Thymus (tissue), 14 donors: ENCODE results near the gene FIS1. TPM values are rescaled to one million over a fixed set of nuclear protein-coding genes. Genes with fewer than 3 reads are reported as not detected.
A peak's percentile ranks its signal among the peaks of the same experiment; 100 is the strongest.
"Not testable (repeated sequence)": the region's sequence is repeated elsewhere in the genome, so short reads cannot be mapped to it uniquely, and the experiment has no call there.

ENCODE experiments used
- DNase-seq, 9 donors: peaks; one replicate each; pipeline ENCODE4 v3.0.0-alpha.2; 2013; ENCODE audit warnings: low spot score in 9 of 9, low read depth in 6 of 9, missing footprints in 1 of 9
- H3K27ac ChIP-seq, 2 donors: one replicate each; pipeline ENCODE4 v1.5.1; 2013; ENCODE audit warnings: control low read depth in 1 of 2, low read depth in 1 of 2, low read length in 1 of 2, mild to moderate bottlenecking in 1 of 2, moderate library complexity in 1 of 2
- H3K27me3 ChIP-seq, 2 donors: one replicate each; pipeline ENCODE4 v1.5.1; 2013; ENCODE audit warnings: low read length in 1 of 2; ENCODE audit not compliant: control insufficient read depth in 2 of 2, insufficient read depth in 1 of 2
- H3K36me3 ChIP-seq, 2 donors: one replicate each; pipeline ENCODE4 v1.5.1; 2013; ENCODE audit warnings: low read length in 1 of 2, mild to moderate bottlenecking in 1 of 2, moderate library complexity in 1 of 2; ENCODE audit not compliant: control insufficient read depth in 2 of 2, insufficient read depth in 2 of 2
- H3K4me1 ChIP-seq, 2 donors: one replicate each; pipeline ENCODE4 v1.5.1; 2013; ENCODE audit warnings: low read length in 2 of 2; ENCODE audit not compliant: control insufficient read depth in 2 of 2, insufficient read depth in 2 of 2
- H3K4me3 ChIP-seq, 2 donors: one replicate each; pipeline ENCODE4 v1.5.1; 2013; ENCODE audit warnings: low read length in 2 of 2, control low read depth in 1 of 2, mild to moderate bottlenecking in 1 of 2
- H3K9me3 ChIP-seq, 2 donors: one replicate each; pipeline ENCODE4 v1.5.1; 2013; ENCODE audit warnings: low read length in 1 of 2, mild to moderate bottlenecking in 1 of 2; ENCODE audit not compliant: control insufficient read depth in 2 of 2, insufficient read depth in 1 of 2
- WGBS: extraction: QIAGEN DNeasy Blood & Tissue Kit; methylation state at CpG from one replicate; pipeline ENCODE4 v1.1.7; 2013; 5-methylcytosine and 5-hydroxymethylcytosine counted together
- long read RNA-seq, 10 donors: transcript quantifications; one replicate each; lab custom pipeline, GENCODE V29; 2026
- polyA plus RNA-seq: library from polyadenylated mRNA; stranded (reverse); fragments of 200-250 nt; gene quantifications from one replicate; pipeline ENCODE4 v1.2.3, GENCODE V29; 2013
- total RNA-seq: library from RNA; stranded (reverse); fragments of 120-200 nt; gene quantifications from one replicate; pipeline ENCODE4 v1.2.4, GENCODE V29; 2013
- donor health status: healthy.

Gene FIS1
- 188 TPM for total RNA-seq
- polyA plus RNA-seq = 148 TPM
- long read RNA-seq, donor 1, transcript FIS1-201 (5 exons, 734 nt) = major isoform, 8 of 10 reads
- long read RNA-seq, donor 1, partial matches to known transcripts = 0 of 10 reads
- long read RNA-seq, donor 1, other reads (novel, unspliced or antisense) = 0 of 10 reads
- long read RNA-seq, donor 2 = 0 reads
- long read RNA-seq, donor 3, transcript FIS1-204 (4 exons, 745 nt) = minor isoform, 6 of 150 reads
- long read RNA-seq, donor 3, transcript FIS1-201 (5 exons, 734 nt) = major isoform, 133 of 150 reads
- long read RNA-seq, donor 3, partial matches to known transcripts = 7 of 150 reads
- long read RNA-seq, donor 3, other reads (novel, unspliced or antisense) = 0 of 150 reads
- long read RNA-seq, donor 4, transcript FIS1-201 (5 exons, 734 nt) = major isoform, 29 of 30 reads
- long read RNA-seq, donor 4, partial matches to known transcripts = 0 of 30 reads
- long read RNA-seq, donor 4, other reads (novel, unspliced or antisense) = 0 of 30 reads
- long read RNA-seq, donor 5, transcript FIS1-207 (4 exons, 915 nt) = minor isoform, 5 of 189 reads
- long read RNA-seq, donor 5, transcript FIS1-201 (5 exons, 734 nt) = major isoform, 171 of 189 reads
- long read RNA-seq, donor 5, transcript FIS1-204 (4 exons, 745 nt) = minor isoform, 6 of 189 reads
- long read RNA-seq, donor 5, partial matches to known transcripts = 6 of 189 reads
- long read RNA-seq, donor 5, other reads (novel, unspliced or antisense) = 0 of 189 reads
- long read RNA-seq, donor 6, transcript FIS1-201 (5 exons, 734 nt) = major isoform, 62 of 70 reads
- long read RNA-seq, donor 6, partial matches to known transcripts = 0 of 70 reads
- long read RNA-seq, donor 6, other reads (novel, unspliced or antisense) = 0 of 70 reads
- long read RNA-seq, donor 7, transcript FIS1-201 (5 exons, 734 nt) = major isoform, 34 of 49 reads
- long read RNA-seq, donor 7, partial matches to known transcripts = 7 of 49 reads
- long read RNA-seq, donor 7, other reads (novel, unspliced or antisense) = 5 of 49 reads
- long read RNA-seq, donor 8, transcript FIS1-201 (5 exons, 734 nt) = major isoform, 36 of 38 reads
- long read RNA-seq, donor 8, partial matches to known transcripts = 0 of 38 reads
- long read RNA-seq, donor 8, other reads (novel, unspliced or antisense) = 0 of 38 reads
- long read RNA-seq, donor 9, transcript FIS1-201 (5 exons, 734 nt) = major isoform, 54 of 57 reads
- long read RNA-seq, donor 9, partial matches to known transcripts = 0 of 57 reads
- long read RNA-seq, donor 9, other reads (novel, unspliced or antisense) = 0 of 57 reads
- long read RNA-seq, donor 10, transcript FIS1-201 (5 exons, 734 nt) = major isoform, 85 of 91 reads
- long read RNA-seq, donor 10, partial matches to known transcripts = 0 of 91 reads
- long read RNA-seq, donor 10, other reads (novel, unspliced or antisense) = 0 of 91 reads

GRCh38 chr7:101244375-101245146 lies at the start of gene FIS1:
Gene FIS1 (minus strand): TSS chr7:101245081. CDS start chr7:101245004, 77 bp downstream.
- peaks cover 16 to 25% of the 10 kb centered on the region in 2 donors for H3K4me1 ChIP-seq
- peaks cover 20 to 37% of the 10 kb centered on the region in 2 donors for H3K36me3 ChIP-seq
- peak; percentile 85 to 96 (median 90) for DNase-seq
- no peaks in the 10 kb centered on the region for H3K27me3 ChIP-seq
- WGBS = under 1% methylated on average over 45 of the region's 45 CpGs
- peak within 1 kb of the TSS; percentile 90 to 92 for H3K27ac ChIP-seq
- peak within 1 kb of the TSS; percentile 86 to 94 for H3K4me3 ChIP-seq
- H3K9me3 ChIP-seq = peaks cover 0 to 3% of the 10 kb centered on the region in 2 donors

DNA sequence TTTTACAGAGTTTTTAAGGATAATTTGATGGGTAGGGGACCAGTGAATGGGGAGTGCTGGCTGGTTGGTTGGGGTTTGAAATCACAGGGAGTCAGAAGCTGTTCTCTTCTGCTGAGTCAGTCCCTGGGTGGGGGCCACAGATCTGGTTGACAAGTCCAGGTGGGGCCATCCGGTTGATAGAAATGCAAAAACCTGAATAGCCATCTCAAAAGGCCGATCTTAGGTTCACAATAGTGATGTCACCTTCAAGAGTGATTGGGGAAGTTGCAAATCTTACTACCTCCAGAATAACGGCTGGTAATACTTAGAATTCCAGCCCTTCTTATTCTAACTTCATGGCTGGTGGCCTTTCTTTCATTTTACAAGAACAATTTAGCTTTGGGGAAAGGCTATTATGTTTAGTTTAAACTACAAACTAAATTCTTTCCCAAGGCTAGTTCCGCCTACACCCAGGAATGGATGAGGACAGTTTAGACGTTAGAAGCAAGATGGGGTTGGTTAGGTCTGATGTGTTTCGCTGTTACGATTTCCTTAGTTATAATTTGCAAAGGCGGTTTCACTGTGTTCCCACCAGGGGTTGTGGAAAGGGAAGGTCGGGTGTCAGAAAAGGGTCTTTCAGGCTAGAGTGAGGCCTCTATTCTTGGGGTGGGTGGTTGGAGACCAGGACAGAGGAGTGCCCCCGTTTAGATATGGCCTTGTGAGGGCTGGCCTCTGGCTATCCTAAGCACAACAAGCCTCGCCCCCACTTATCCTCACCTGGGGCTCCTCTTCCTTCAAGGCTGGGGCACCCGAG lies 49.4 kb upstream of the FIS1 start:
- Histone ChIP-seq H3K9me3 (peaks cover 0 to 1% of the 10 kb centered on the region in 2 donors), H3K27ac (no peak overlapping the region), H3K36me3 (no peaks in the 10 kb centered on the region), H3K4me1 (no peaks in the 10 kb centered on the region), H3K27me3 (peaks cover 17 to 76% of the 10 kb centered on the region in 2 donors), H3K4me3 (no peak overlapping the region)
- 70% methylated on average over 12 of the region's 12 CpGs for WGBS
- no peak for DNase-seq

DNA sequence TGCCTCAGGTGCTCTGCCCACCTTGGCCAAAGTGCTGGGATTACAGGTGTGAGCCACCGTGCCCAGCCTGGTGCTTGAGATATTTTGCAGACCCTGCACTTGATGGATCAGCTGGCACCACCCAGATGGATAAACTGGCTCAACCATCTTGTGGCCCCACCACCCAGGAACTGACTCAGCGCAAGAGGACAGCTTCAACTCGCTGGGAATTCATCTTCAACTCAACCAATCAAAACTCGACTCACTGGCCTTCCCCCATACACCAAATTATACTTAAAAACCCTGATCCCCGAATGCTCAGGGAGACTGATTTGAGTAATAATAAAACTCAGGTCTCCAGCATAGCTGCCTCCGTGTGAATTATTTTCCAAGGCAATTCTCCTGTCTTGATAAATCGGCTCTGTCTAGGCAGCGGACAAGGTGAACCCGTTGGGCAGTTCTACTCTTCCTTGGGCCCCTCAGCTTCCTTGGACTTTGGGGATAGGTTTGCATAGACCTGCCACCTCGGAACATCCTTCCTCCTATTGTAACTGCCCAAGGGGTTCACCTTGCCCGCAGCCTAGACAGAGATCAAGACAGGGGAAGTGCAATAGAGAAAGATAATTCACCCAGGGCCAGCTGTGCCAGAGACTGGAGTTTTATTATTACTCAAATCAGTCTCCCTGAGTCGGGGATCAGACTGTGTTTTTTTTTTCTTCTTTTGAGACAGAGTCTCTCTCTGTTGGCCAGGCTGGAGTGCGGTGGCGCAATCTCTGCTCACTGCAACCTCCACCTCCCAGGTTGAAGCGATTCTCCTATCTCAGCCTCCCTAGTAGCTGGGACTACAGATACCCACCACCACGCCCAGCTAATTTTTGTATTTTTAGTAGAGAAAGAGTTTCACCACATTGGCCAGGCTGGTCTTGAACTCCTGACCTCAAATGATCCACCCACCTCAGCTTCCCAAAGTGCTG lies 48.5 kb upstream of the FIS1 start:
- WGBS = 59% methylated on average over 16 of the region's 16 CpGs
- H3K4me1 ChIP-seq, H3K9me3 ChIP-seq, H3K36me3 ChIP-seq, DNase-seq, H3K4me3 ChIP-seq, H3K27ac ChIP-seq: not testable (repeated sequence)
- peaks cover 11 to 69% of the 10 kb centered on the region in 2 donors for H3K27me3 ChIP-seq

GRCh38 chr7:101292566-101292965 lies 47.7 kb upstream of the FIS1 start:
- H3K36me3 ChIP-seq, DNase-seq, H3K4me3 ChIP-seq, H3K9me3 ChIP-seq, H3K27ac ChIP-seq, H3K4me1 ChIP-seq: not testable (repeated sequence)
- WGBS = 79% methylated on average over 5 of the region's 5 CpGs
- H3K27me3 ChIP-seq = peaks cover 7 to 62% of the 10 kb centered on the region in 2 donors

DNA sequence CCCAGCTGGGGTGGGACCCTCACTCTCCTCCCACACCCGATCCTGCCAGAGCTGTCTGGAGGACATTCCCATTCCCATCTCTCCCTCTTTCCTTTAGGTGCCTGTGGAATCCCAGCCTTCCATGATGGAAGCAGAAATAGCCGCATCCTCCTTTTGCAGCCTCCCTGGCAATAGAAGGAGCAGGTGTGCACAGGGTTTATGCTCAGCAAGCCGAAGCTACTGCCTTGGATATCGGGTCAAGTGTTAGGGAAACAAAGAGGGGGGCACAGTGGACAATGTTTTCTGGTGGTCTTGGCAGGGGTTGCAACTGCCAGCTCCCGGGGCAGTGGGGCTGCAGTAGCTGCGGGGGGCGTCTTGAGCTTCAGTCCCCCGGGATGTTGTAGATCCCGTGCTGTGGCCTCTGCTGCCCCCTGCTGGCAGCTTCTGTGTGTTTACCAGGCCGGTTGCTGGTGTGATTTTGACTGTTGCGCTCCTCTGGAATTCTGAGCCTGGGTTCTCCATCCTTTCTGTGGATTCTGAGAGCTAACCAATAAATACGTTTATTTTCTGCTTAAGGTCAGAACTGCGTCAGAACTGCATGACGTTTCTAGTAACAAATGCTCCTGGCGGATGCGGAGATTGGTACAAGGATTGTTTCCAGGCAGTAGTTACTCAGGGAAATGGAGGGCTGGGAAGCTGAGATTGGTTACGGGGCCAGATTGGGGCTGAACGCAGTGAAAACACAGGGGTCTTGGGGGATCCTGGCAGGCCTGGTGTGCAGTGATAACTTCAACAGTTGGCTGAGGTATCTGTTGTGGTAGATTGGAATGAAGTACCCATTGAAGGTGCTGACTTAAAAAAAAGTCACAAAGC lies 45.5 kb upstream of the FIS1 start:
- not testable (repeated sequence) for H3K9me3 ChIP-seq, H3K36me3 ChIP-seq, H3K4me3 ChIP-seq, H3K4me1 ChIP-seq, H3K27ac ChIP-seq
- H3K27me3 ChIP-seq = peaks cover 7 to 50% of the 10 kb centered on the region in 2 donors
- 30% methylated on average over 17 of the region's 18 CpGs for WGBS
- peak in 2 of 9 donors; percentile 9 to 26 for DNase-seq

GRCh38 chr7:101289687-101290086 lies 44.8 kb upstream of the FIS1 start:
- not testable (repeated sequence) for H3K36me3 ChIP-seq, DNase-seq, H3K27ac ChIP-seq, H3K4me1 ChIP-seq, H3K9me3 ChIP-seq, H3K4me3 ChIP-seq
- WGBS = 90% methylated on average over 4 of the region's 4 CpGs
- peaks cover 7 to 43% of the 10 kb centered on the region in 2 donors for H3K27me3 ChIP-seq
